IMR-90 (cell line): ENCODE measurements around the gene RPH3AL. TPM values are rescaled to one million over a fixed set of nuclear protein-coding genes. Genes with fewer than 3 reads are reported as not detected.

Experiments used
- ATAC-seq: fragments of 200-7000 bp; cut with Tn5 transposase; 2 replicates; pipeline ENCODE4 v1.9.1; 2020; ENCODE audit warnings: low read depth, mild to moderate bottlenecking, moderate library complexity
- BruUV-seq: library from RNA; stranded (reverse); fragments of 400-500 nt; replicated peaks from 2 replicates; lab custom pipeline; 2021; lab: Mats Ljungman, UMichigan
- CTCF ChIA-PET: fragments of 300-600 bp; formaldehyde crosslinking; extraction: SDS; loops from one replicate; lab custom pipeline; 2021; ENCODE audit warnings: antibody characterized with exemption; lab: Yijun Ruan, JAX
- POLR2A ChIA-PET: fragments of 300-600 bp; sonication (Branson Sonifier 250); formaldehyde crosslinking; loops from one replicate; lab custom pipeline; 2022; ENCODE audit warnings: antibody characterized with exemption; ENCODE audit not compliant: unreplicated experiment; lab: Charles Lee
- DNase-seq: peaks from one replicate; pipeline ENCODE4 v3.0.0; 2013
- H2AFZ ChIP-seq: replicated peaks from 2 replicates; pipeline ENCODE3; 2013; ENCODE audit warnings: low read length, mild to moderate bottlenecking; ENCODE audit not compliant: poor library complexity
- H2AK5ac ChIP-seq: 2 replicates; pipeline ENCODE4 v1.6.1; 2013; ENCODE audit warnings: low read depth, low read length, inconsistent platforms
- H2AK9ac ChIP-seq: replicated peaks from 2 replicates; pipeline ENCODE3; 2013; ENCODE audit warnings: mild to moderate bottlenecking, low read depth, low read length, moderate library complexity; ENCODE audit not compliant: poor library complexity
- H2BK120ac ChIP-seq: 2 replicates; pipeline ENCODE4 v1.6.1; 2013; ENCODE audit warnings: low read depth, low read length, inconsistent platforms
- H2BK15ac ChIP-seq: 3 replicates; pipeline ENCODE4 v1.6.1; 2013; ENCODE audit warnings: low read depth, low read length, inconsistent platforms
- H2BK20ac ChIP-seq: 2 replicates; pipeline ENCODE4 v1.6.1; 2013; ENCODE audit warnings: low read depth, mild to moderate bottlenecking, inconsistent platforms, low read length, moderate library complexity
- H2BK5ac ChIP-seq: 2 replicates; pipeline ENCODE4 v1.6.1; 2013; ENCODE audit warnings: mild to moderate bottlenecking, low read depth, low read length, inconsistent platforms; ENCODE audit not compliant: poor library complexity, severe bottlenecking
- H3K14ac ChIP-seq: replicated peaks from 2 replicates; pipeline ENCODE4 v1.6.1; 2013; ENCODE audit warnings: low read depth, low read length, inconsistent platforms
- H3K18ac ChIP-seq: 2 replicates; pipeline ENCODE4 v1.6.1; 2013; ENCODE audit warnings: low read depth, low read length, control low read depth
- H3K23ac ChIP-seq: 2 replicates; pipeline ENCODE4 v1.6.1; 2013; ENCODE audit warnings: low read depth, low read length, inconsistent platforms
- H3K27ac ChIP-seq: 2 replicates; pipeline ENCODE4 v1.5.1; 2013; ENCODE audit warnings: mild to moderate bottlenecking, control low read depth, low read length; ENCODE audit not compliant: insufficient read depth
- H3K27me3 ChIP-seq: 2 replicates; pipeline ENCODE4 v1.6.1; 2013; ENCODE audit warnings: low read length; ENCODE audit not compliant: control insufficient read depth, insufficient read depth
- H3K36me3 ChIP-seq: 2 replicates; pipeline ENCODE4 v1.6.1; 2013; ENCODE audit warnings: low read length, mixed read lengths; ENCODE audit not compliant: control insufficient read depth, insufficient read depth
- H3K4ac ChIP-seq: 2 replicates; pipeline ENCODE4 v1.6.1; 2013; ENCODE audit warnings: low read depth, low read length, inconsistent platforms
- H3K4me1 ChIP-seq: 2 replicates; pipeline ENCODE4 v1.6.1; 2013; ENCODE audit warnings: low read length, mixed read lengths; ENCODE audit not compliant: control insufficient read depth, insufficient read depth
- H3K4me2 ChIP-seq: 2 replicates; pipeline ENCODE4 v1.6.1; 2013; ENCODE audit warnings: low read depth, mild to moderate bottlenecking, control low read depth, low read length, moderate library complexity
- H3K4me3 ChIP-seq: 2 replicates; pipeline ENCODE4 v1.5.1; 2013; ENCODE audit warnings: low read depth, mild to moderate bottlenecking, control low read depth, low read length, moderate library complexity; ENCODE audit not compliant: insufficient read depth
- H3K56ac ChIP-seq: 2 replicates; pipeline ENCODE4 v1.6.1; 2013; ENCODE audit warnings: low read length, inconsistent platforms; ENCODE audit not compliant: insufficient read depth; ENCODE audit errors: extremely low read depth
- H3K79me1 ChIP-seq, 2 experiments: 2 replicates each; pipeline ENCODE4 v1.6.1; 2013; ENCODE audit warnings: low read length in 2 of 2, inconsistent platforms in 1 of 2, low read depth in 1 of 2
- H3K9ac ChIP-seq: 2 replicates; pipeline ENCODE4 v1.6.1; 2013; ENCODE audit warnings: low read depth, low read length, control low read depth
- H3K9me1 ChIP-seq: 2 replicates; pipeline ENCODE4 v1.6.1; 2013; ENCODE audit warnings: low read length, inconsistent platforms; ENCODE audit not compliant: insufficient read depth
- H3K9me3 ChIP-seq: 2 replicates; pipeline ENCODE4 v1.6.1; 2013; ENCODE audit warnings: low read length; ENCODE audit not compliant: control insufficient read depth, insufficient read depth
- H4K20me1 ChIP-seq: 2 replicates; pipeline ENCODE4 v1.6.1; 2013; ENCODE audit warnings: low read length, inconsistent platforms; ENCODE audit not compliant: insufficient read depth
- H4K5ac ChIP-seq: 2 replicates; pipeline ENCODE4 v1.6.1; 2013; ENCODE audit warnings: mild to moderate bottlenecking, low read depth, low read length, control low read depth
- H4K8ac ChIP-seq, 2 experiments: 2 replicates each; pipeline ENCODE4 v1.6.1; 2013; ENCODE audit warnings: low read depth in 2 of 2, low read length in 2 of 2, control low read depth in 1 of 2, inconsistent platforms in 1 of 2
- H4K91ac ChIP-seq: 2 replicates; pipeline ENCODE4 v1.6.1; 2013; ENCODE audit warnings: low read depth, low read length, inconsistent platforms; ENCODE audit not compliant: insufficient read depth
- FOS ChIP-seq: fragments of 150-350 bp; IDR thresholded peaks from 2 replicates; pipeline ENCODE4 v1.6.1; 2016; ENCODE audit warnings: low read depth, low read length
- MAZ ChIP-seq: IDR thresholded peaks from 2 replicates; pipeline ENCODE4 v1.6.1; 2012; ENCODE audit warnings: low read depth, mild to moderate bottlenecking, low read length, improper control_type of control experiment, moderate library complexity, borderline replicate concordance
- WGBS, 2 experiments: methylation state at CpG; one replicate each; pipeline versions ENCODE4 v1.1.5 to v1.1.7; 2013; ENCODE audit warnings: missing lambda C conversion rate in 2 of 2; ENCODE audit not compliant: insufficient read length in 1 of 2; ENCODE audit errors: extremely low coverage in 2 of 2; 5-methylcytosine and 5-hydroxymethylcytosine counted together
- dilution Hi-C: fragments of 300-500 bp; cut with HindIII; formaldehyde crosslinking; loops from one replicate; pipeline ENCODE4 v1.14.3; 2018; ENCODE audit warnings: low sequenced_read_pairs; ENCODE audit not compliant: unreplicated experiment
- in situ Hi-C: fragments of 300-500 bp; cut with MboI; formaldehyde crosslinking; loops from 3 replicates; pipeline ENCODE4 v1.14.3; 2019; ENCODE audit warnings: low sequenced_read_pairs, inconsistent platforms, mixed read lengths
- intact Hi-C: fragments of 100-400 bp; cut with micrococcal nuclease; formaldehyde crosslinking; loops from 2 replicates; pipeline ENCODE4 v1.10.0; 2022
- polyA plus RNA-seq, 3 experiments: library from polyadenylated mRNA; depleted of rRNA; stranded (reverse); fragments of >200 nt; gene quantifications; 2 replicates each; pipeline ENCODE4 v1.2.3, GENCODE V29; 2012; ENCODE audit warnings: low replicate concordance in 1 of 3
- total RNA-seq: library from RNA; depleted of rRNA; stranded (reverse); fragments of >200 nt; gene quantifications from 2 replicates; pipeline ENCODE4 v1.2.3, GENCODE V29; 2012
- TF ChIP-seq, protein P1 (sequence below): conservative IDR thresholded peaks from 2 replicates; pipeline ENCODE4 v1.5.1; 2012; ENCODE audit warnings: mild to moderate bottlenecking, low read depth, low read length, improper control_type of control experiment

The RPH3AL gene
- total and polyA plus RNA-seq, 2 of the 4 experiments (the other 2 are of a cell fraction) = 1.8 to 2.5 TPM

DNA sequence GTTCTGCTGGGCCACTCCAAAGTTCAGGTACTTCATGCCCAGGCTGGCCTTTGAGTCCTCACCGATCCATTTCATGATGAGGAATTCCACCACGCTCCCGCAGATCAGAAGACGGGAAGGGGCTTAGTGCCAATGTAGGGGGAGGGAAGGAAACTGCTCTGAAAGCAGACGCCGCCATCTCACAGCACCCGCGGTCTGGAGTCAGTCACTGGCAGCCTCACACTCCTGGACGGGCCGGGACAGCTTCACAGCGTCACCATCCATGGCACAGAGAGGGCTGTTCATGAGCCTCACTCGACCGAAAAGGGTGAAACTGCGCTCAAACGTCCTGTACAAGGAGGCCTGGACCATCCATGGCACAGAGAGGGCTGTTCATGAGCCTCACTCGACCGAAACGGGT, 62.0 kb downstream of the RPH3AL start:
- no peak overlapping the region for H3K23ac ChIP-seq
- no peaks in the 10 kb centered on the region for H3K4me1 ChIP-seq
- H3K4me2 ChIP-seq = no peak overlapping the region
- no peak overlapping the region for H3K14ac ChIP-seq
- no peak overlapping the region for H3K4me3 ChIP-seq
- no peak overlapping the region for H2AK5ac ChIP-seq
- no peaks in the 10 kb centered on the region for H3K9me3 ChIP-seq
- no TSS peak for BruUV-seq
- peaks cover 20% of the 10 kb centered on the region; the same call in 1 of the 2 replicates for H3K27me3 ChIP-seq
- no peak overlapping the region for H3K4ac ChIP-seq
- no peak overlapping the region for H2BK15ac ChIP-seq
- H2AFZ ChIP-seq = no peak overlapping the region
- no peak overlapping the region for H4K8ac ChIP-seq
- no peak overlapping the region for H3K9ac ChIP-seq
- no peak overlapping the region for H2AK9ac ChIP-seq
- no peak overlapping the region for H4K5ac ChIP-seq
- in situ Hi-C loops (no loop called here), dilution Hi-C loops (no loop called here), intact Hi-C loops (no loop called here)
- H3K27ac ChIP-seq = no peak overlapping the region
- H2BK5ac ChIP-seq = no peak overlapping the region
- H3K36me3 ChIP-seq = no peaks in the 10 kb centered on the region
- WGBS, 2 experiments = 61% methylated on average over 7 of the region's 18 CpGs; no CpG with 5 or more reads in 1 of the 2 experiments
- H4K20me1 ChIP-seq = no peaks in the 10 kb centered on the region
- no peak for TF ChIP-seq MAZ
- TF ChIP-seq, protein P1, sequence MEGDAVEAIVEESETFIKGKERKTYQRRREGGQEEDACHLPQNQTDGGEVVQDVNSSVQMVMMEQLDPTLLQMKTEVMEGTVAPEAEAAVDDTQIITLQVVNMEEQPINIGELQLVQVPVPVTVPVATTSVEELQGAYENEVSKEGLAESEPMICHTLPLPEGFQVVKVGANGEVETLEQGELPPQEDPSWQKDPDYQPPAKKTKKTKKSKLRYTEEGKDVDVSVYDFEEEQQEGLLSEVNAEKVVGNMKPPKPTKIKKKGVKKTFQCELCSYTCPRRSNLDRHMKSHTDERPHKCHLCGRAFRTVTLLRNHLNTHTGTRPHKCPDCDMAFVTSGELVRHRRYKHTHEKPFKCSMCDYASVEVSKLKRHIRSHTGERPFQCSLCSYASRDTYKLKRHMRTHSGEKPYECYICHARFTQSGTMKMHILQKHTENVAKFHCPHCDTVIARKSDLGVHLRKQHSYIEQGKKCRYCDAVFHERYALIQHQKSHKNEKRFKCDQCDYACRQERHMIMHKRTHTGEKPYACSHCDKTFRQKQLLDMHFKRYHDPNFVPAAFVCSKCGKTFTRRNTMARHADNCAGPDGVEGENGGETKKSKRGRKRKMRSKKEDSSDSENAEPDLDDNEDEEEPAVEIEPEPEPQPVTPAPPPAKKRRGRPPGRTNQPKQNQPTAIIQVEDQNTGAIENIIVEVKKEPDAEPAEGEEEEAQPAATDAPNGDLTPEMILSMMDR = no peak
- TF ChIP-seq FOS = no peak
- no peak overlapping the region for H2BK120ac ChIP-seq
- no peak overlapping the region for H3K18ac ChIP-seq
- no peak overlapping the region for H4K91ac ChIP-seq
- no peak for DNase-seq
- ATAC-seq = no peak
- no peak overlapping the region for H3K56ac ChIP-seq
- CTCF ChIA-PET = no interaction called here
- POLR2A ChIA-PET = no interaction called here
- no peaks in the 10 kb centered on the region for H3K79me1 ChIP-seq
- no peaks in the 10 kb centered on the region for H3K9me1 ChIP-seq
- no peak overlapping the region for H2BK20ac ChIP-seq
